Neutrophil (primary cell): ENCODE measurements around the gene BHMT.

Experiments used
- H3K27ac ChIP-seq: fragments of 200-600 bp; sonication (generic); 2 replicates; pipeline ENCODE4 v1.5.1; 2016; ENCODE audit warnings: mild to moderate bottlenecking, moderate library complexity
- H3K27me3 ChIP-seq: fragments of 200-600 bp; sonication (generic); 2 replicates; pipeline ENCODE4 v1.6.0; 2016; ENCODE audit warnings: mild to moderate bottlenecking
- H3K36me3 ChIP-seq: fragments of 200-600 bp; sonication (generic); 2 replicates; pipeline ENCODE4 v1.5.1; 2017
- H3K4me1 ChIP-seq, 2 experiments: fragments of 200-600 bp in 1 of 2; sonication (generic) in 1 of 2; 1 replicate in 1 of 2; 2 replicates in 1 of 2; pipeline versions ENCODE4 v1.5.1 to v1.6.1; 2013 to 2016; ENCODE audit warnings: low read depth in 1 of 2, low read length in 1 of 2, mild to moderate bottlenecking in 1 of 2, moderate library complexity in 1 of 2; ENCODE audit not compliant: control insufficient read depth in 1 of 2, insufficient read depth in 1 of 2
- H3K4me3 ChIP-seq, 2 experiments: fragments of 200-600 bp in 1 of 2; sonication (generic) in 1 of 2; 1 replicate in 1 of 2; 2 replicates in 1 of 2; pipeline ENCODE4 v1.5.1; 2013 to 2016; ENCODE audit warnings: low read depth in 1 of 2, low read length in 1 of 2, mild to moderate bottlenecking in 1 of 2, moderate library complexity in 1 of 2
- H3K9me3 ChIP-seq: fragments of 200-600 bp; sonication (generic); 2 replicates; pipeline ENCODE4 v1.5.1; 2016
- CTCF ChIP-seq: fragments of 200-600 bp; sonication (generic); IDR thresholded peaks from 2 replicates; pipeline ENCODE4 v1.5.1; 2016; ENCODE audit warnings: antibody characterized with exemption

BHMT gene

DNA sequence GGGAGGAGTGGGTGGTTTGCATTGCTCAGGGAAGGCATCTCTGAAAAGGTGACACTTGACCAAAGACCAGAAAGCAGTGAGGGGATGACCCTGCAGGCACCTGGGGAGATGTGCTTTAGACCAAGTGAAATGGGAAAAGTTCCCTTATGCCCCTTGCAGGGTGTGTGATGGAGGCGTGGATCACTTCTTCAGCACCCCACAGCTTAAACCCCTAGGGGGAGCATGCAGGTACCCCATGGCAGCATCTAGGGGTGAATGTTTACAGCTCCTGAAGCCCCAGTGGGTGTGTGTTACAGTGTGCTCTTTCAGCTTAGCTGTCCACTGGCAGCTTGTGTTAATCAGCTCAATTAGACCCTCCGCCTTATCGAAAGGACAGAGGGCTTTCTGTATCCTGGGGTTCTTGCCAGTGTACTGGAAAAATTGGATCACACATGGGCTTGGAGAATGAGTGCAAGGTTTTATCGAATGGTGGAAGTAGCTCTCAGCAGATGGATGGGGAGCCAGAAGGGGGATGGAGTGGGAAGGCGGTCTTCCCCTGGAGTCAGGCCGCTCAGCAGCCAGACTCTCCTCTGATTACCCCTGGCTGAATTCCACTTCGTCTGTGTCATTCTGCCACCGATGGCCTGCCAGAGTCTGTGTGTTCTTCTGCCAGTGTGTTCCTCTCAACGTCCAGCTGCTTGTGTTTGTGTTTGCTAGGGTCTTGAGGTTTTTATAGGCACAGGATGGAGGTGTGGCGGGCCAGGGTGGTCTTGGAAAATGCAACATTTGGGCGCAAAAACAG is 35.8 kb upstream of the BHMT start:
- H3K4me3 ChIP-seq, result no peak overlapping the region
- no peak overlapping the region for H3K27ac ChIP-seq
- no peaks in the 10 kb centered on the region for H3K4me1 ChIP-seq
- no peaks in the 10 kb centered on the region for H3K9me3 ChIP-seq
- H3K27me3 ChIP-seq, result peaks cover 7% of the 10 kb centered on the region
- no peak for TF ChIP-seq CTCF
- H3K36me3 ChIP-seq, result no peaks in the 10 kb centered on the region

GRCh38 chr5:79076819-79077218 is 34.8 kb upstream of the BHMT start:
- no peak for TF ChIP-seq CTCF
- H3K4me1 ChIP-seq, result no peaks in the 10 kb centered on the region
- H3K9me3 ChIP-seq, result no peaks in the 10 kb centered on the region
- H3K27me3 ChIP-seq, result no peaks in the 10 kb centered on the region
- H3K36me3 ChIP-seq, result no peaks in the 10 kb centered on the region
- no peak overlapping the region for H3K4me3 ChIP-seq
- H3K27ac ChIP-seq, result no peak overlapping the region

- H3K4me1 ChIP-seq, result no peaks in the 10 kb centered on the region
- no peaks in the 10 kb centered on the region for H3K27me3 ChIP-seq
- H3K36me3 ChIP-seq, result no peaks in the 10 kb centered on the region
- H3K9me3 ChIP-seq, result no peaks in the 10 kb centered on the region
- no peak overlapping the region for H3K4me3 ChIP-seq
- no peak for TF ChIP-seq CTCF
- H3K27ac ChIP-seq, result no peak overlapping the region
These were observed 33.8 kb upstream of the BHMT start for GRCh38 chr5:79077680-79078365.

DNA sequence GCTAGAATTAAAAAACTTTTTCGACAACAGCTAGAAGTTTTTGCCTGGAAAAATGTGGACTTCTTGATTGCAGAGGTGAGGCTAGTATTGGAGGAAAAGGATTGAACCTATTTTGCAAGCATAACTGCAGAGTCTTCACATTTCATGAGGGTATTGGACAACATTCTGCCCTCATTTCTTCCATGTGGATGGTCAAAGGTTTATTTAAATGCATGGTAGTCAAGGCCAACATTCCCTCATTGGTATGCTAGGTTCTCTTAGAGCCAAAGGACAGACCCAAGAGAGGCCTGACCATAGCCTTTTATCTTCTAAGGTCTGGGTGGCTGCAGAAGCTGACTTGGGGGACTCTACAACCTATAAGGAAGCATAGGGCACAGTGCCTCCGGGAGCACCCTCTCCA is 30.8 kb upstream of the BHMT start:
- Histone ChIP-seq H3K4me1 (no peaks in the 10 kb centered on the region), H3K4me3 (no peak overlapping the region), H3K9me3 (no peaks in the 10 kb centered on the region), H3K36me3 (no peaks in the 10 kb centered on the region), H3K27me3 (no peaks in the 10 kb centered on the region), H3K27ac (no peak overlapping the region)
- no peak for TF ChIP-seq CTCF

DNA sequence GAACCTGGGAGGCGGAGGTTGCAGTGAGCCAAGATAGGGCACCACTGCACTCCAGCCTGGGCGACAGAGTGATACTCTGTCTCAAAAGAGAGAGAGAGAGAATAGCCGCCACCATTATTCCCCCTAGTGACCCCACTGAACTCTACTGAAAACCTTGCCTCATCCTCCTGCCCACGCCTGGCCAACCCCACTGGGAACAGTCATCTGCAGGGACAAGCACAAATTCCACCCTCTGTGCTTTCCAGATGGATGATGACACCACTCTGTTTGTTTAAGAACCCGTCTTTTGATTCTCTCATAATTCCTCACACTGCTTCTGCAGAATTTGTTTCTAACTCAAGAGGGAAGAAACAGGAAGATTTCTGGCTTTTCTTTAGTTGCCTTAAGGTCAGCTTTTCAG is 29.8 kb upstream of the BHMT start:
- H3K4me3 ChIP-seq, result no peak overlapping the region
- no peaks in the 10 kb centered on the region for H3K27me3 ChIP-seq
- H3K27ac ChIP-seq, result no peak overlapping the region
- H3K36me3 ChIP-seq, result no peaks in the 10 kb centered on the region
- no peaks in the 10 kb centered on the region for H3K9me3 ChIP-seq
- no peaks in the 10 kb centered on the region for H3K4me1 ChIP-seq
- no peak for TF ChIP-seq CTCF
